HG02973 (cell line): Measurements from ENCODE around the gene HDAC4.

ENCODE experiments used
- ATAC-seq: cut with Tn5 transposase; IDR thresholded peaks from one replicate; pipeline ENCODE4 v1.9.1; 2021; ENCODE audit warnings: moderate library complexity; ENCODE audit not compliant: unreplicated experiment

Gene HDAC4

DNA sequence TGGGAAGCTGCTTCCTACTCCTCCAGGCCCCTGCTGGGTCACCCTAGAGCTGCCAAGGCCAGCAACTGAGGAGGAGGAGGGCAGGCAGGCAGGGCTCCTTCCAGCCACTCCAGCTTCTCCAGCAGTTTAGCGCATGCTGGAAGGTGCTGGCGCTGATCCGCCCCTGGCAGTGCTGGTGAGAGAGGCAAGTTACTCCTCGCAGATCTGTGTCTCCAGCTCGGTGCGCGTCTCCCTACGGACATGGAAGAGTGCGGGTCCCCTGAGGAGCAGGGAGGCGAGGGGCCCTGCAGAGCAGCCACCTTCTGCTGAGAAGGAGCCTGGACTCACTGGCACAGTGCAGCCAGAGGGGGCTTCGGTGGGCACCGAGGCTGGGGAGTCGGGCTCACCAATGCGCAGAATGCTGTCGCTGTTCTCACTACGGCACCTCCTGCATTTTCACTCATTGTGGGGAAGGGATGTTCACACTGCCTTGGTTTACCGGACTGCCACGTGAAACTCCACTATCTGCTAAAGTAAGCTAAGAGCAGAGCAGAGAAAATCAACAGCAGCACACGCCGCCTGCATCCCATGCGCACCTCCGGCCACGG is 206.0 kb downstream of the HDAC4 start:
- no peak for ATAC-seq

GRCh38 chr2:239193925-239194677 is 206.7 kb downstream of the HDAC4 start:
- no peak for ATAC-seq

GRCh38 chr2:239193401-239193811 is 207.4 kb downstream of the HDAC4 start:
- ATAC-seq: no peak

GRCh38 chr2:239192975-239193374 is 207.8 kb downstream of the HDAC4 start:
- no peak for ATAC-seq

DNA sequence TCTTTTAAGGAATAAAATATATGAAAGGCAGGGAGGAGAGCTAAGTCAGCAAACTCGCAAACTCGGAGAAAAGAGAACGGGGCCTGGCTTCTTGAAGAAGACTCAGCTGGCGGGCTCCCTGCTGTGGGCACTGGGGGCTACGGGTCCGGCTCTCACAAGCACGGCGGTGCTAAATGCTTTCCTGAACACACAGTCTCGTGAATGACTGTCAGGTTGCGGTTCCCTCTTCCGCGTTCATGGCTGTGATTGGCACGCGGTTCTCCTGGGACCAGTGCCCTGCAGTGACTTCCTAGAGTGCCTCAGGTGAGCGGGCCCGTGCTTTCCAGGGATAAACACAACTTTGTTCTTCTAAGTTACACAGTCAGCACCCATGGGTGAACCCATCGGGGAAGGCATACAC is 208.4 kb downstream of the HDAC4 start:
- no peak for ATAC-seq

DNA sequence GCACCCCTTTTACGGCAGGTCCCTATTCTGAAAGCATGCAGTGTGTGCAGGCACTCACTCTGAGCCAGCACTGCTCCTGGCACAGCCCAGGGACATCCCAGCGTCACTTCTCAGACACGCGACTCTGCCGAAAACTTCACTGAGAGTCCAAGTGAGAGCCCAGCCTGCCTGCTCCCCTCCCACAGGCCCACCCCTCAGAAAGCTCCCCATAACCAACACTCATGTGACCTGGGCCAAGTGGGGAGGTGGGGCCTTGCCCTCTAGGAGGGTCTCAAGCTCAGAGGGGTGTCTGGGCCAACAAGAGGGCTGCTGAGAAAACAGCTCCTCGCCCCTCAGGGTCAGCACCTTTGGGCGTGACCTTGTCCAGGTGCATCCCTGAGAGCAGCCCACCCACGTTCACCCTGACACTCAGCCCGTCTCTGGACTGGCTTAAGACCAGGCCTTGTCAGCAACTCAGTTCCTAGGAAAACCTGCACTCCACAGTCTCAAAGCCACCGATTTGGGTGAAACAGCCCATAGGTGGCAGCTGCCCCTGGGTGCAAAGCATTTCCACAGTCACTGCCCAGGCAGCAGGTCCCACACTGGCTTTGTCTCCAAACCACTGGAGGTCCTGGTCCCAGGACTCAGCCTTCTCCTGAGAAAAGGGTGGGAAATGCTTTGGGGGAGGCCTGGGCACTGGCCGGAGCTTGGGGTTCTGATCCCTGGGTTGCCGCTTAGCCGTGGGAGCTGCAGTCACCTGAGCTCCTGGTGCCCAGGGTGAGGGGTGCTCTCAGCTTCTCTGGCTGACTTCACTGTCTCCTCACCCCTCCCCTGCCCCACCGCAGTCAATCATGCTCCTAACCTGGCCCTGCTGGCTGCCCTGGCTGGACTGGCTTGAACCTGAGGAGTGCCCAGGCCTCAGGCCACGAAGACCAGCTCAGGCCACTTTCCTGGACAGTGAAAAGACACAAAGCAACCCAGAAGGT is 209.6 kb downstream of the HDAC4 start:
- no peak for ATAC-seq

- ATAC-seq: no peak
These were observed 210.5 kb downstream of the HDAC4 start for GRCh38 chr2:239190361-239190760.

DNA sequence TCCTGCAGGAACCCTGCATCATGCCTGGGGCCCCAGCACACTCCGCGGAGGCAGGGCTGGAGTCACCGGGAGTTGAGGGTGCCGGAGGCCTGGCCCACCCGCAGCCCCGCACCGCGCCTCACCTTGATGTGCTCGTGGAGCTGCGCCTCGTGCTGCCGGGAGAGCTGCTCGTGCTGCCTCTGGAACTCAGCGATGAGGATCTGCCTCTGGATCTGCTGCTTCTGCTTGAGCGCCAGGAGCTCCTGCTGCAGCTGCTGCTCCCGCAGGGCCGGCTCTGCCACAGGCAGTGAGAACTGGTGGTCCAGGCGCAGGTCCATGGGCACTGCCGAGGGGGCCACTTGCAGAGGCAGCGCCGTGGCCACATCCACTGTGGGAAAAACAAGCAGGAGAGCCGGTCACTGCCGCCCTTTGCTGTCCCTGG is 211.1 kb downstream of the HDAC4 start:
- no peak for ATAC-seq

GRCh38 chr2:239188536-239188935 is 212.3 kb downstream of the HDAC4 start:
- ATAC-seq: no peak

GRCh38 chr2:239187464-239188253 is 213.2 kb downstream of the HDAC4 start:
- no peak for ATAC-seq

- ATAC-seq: no peak
These were observed 214.1 kb downstream of the HDAC4 start for GRCh38 chr2:239186516-239187357.

GRCh38 chr2:239184968-239185903 is 215.6 kb downstream of the HDAC4 start:
- no peak for ATAC-seq

GRCh38 chr2:239184179-239184578 is 216.6 kb downstream of the HDAC4 start:
- no peak for ATAC-seq

DNA sequence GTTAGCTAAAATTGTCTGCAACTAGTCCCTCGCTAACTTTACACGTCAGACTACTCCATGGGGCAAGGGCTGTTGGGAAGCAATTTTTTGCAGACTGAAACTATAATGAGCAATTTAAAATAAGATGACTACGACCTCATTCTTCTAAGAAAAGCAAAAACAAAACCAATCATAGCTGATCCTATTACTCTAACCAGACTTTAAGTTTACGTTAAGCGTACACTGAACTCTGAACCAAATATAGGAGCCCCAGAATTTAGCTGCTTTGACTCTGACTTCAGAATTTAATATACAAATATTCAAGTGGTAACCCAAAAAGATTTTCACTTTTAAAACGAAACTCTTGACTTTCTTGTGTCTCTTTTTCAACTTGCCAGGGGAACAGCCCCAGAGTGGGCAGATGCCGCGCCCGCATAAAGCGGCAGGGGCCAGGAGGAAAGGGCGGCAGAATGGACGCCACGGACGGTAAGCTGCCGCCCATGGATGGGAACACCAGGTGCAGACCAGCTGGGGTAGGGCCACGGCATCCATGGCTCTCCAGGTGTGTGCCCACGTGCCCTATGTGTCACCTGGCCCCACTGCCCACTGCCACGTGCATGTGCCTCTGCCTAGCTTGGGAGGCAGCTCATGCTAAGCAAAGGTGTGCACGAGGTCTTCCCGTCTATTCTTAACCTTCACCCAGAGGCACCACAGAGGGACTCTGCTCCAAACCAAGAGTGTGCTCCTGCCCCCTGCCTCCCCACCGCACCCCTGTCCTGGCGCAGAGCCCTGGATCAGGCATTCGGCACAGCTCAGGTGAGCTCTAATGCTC is 217.6 kb downstream of the HDAC4 start:
- ATAC-seq: no peak

DNA sequence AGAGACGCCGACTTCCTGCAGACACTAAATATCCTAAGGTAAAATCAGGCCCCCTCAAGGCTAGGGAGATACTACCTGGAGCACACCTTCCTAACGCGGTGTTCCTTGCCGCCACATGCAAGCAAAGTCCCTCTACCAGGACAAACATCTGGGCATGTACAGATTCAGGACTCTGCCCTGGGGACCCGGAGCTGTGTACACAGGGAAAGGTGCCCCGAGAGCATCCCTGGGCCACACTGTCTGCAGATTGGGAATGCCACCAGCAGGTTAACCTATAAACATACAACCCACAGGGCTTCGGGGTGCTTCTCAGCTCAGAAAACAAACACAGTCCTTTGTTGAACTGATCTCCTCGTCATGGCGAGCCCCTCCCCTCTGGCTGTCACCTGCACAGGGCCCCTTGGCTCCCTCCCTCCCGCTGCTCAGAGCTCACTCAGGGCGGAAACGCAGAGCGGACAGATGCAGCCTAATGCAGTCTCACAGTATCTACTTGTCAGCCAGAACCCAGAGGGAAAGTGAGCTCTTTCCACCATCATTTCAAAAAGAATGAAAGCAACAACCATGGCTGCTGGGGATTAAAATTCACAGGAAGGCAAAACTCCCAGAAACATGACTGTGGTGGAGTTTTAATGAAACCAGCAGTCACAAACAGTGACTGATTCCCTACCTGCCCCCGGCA is 218.8 kb downstream of the HDAC4 start:
- ATAC-seq: no peak

DNA sequence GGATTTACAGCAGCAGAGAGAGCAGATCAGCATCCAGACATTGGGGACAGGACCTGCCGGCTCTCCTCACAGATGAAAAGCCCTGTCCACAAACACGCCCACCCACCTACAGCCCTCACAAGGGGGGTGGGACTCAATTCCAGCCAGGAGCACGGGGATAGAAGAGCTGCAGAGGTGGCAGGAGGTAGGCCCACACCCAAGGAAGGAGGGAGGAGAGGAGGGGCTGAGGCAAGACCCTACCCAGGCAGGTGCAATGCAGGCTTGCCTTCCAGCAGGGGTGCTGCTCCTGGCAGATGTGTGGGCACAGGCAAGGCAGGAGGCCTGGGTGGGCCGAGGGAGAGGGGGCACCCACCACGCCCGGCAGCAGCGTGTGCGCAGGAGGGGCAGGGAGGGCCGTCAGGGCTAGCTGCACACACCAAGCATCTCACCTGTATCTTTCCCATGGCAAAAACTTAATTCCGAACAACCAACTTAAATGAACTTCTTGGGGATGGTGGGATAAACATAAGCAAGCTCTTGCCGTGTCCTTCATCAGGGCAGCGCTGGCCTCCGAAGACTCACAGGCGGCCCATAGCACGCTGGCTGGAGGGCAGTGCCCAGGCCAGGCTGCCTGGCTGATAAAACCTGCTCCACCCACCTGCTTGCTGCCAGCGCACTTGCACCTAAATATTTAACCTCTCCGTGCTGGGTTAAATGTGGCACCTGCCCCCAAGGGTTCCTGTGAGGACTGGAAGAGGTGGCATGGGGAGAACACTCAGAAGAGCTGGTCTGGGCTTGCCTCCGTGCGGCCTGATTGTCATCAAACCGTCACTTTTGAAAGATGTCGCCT is 219.5 kb downstream of the HDAC4 start:
- ATAC-seq: no peak
